Endodermal cell (in vitro differentiated cells): ENCODE results near the gene DLG2. TPM values are rescaled to one million over a fixed set of nuclear protein-coding genes. Genes with fewer than 3 reads are reported as not detected.

Experiments
- DNase-seq: peaks from one replicate; pipeline ENCODE4 v3.0.0-alpha.2; 2017
- H3K27ac ChIP-seq: 2 replicates; pipeline ENCODE4 v1.5.1; 2013; ENCODE audit warnings: mild to moderate bottlenecking, low read depth, low read length, moderate library complexity
- H3K27me3 ChIP-seq: 2 replicates; pipeline ENCODE4 v1.6.1; 2013; ENCODE audit warnings: mild to moderate bottlenecking, low read length, moderate library complexity; ENCODE audit not compliant: insufficient read depth, control insufficient read depth, poor library complexity, severe bottlenecking
- H3K36me3 ChIP-seq: 2 replicates; pipeline ENCODE4 v1.7.0; 2013; ENCODE audit warnings: mild to moderate bottlenecking, low read length, moderate library complexity; ENCODE audit not compliant: control insufficient read depth, insufficient read depth
- H3K4me1 ChIP-seq: one replicate; pipeline ENCODE4 v1.7.0; 2013; ENCODE audit warnings: low read length; ENCODE audit not compliant: control insufficient read depth, insufficient read depth
- H3K4me3 ChIP-seq: 2 replicates; pipeline ENCODE4 v1.5.1; 2013; ENCODE audit warnings: mild to moderate bottlenecking, low read length, moderate library complexity
- H3K9ac ChIP-seq: 2 replicates; pipeline ENCODE4 v1.6.1; 2013; ENCODE audit warnings: mild to moderate bottlenecking, low read length, moderate library complexity; ENCODE audit not compliant: poor library complexity, severe bottlenecking; ENCODE audit errors: extremely low read depth
- H3K9me3 ChIP-seq: 2 replicates; pipeline ENCODE4 v1.6.1; 2013; ENCODE audit warnings: mild to moderate bottlenecking, low read length, moderate library complexity; ENCODE audit not compliant: control insufficient read depth
- H3K27ac Mint-ChIP-seq: 2 replicates; pipeline ENCODE4 v1.8.0; 2020; ENCODE audit warnings: mixed read lengths
- H3K27me3 Mint-ChIP-seq: 2 replicates; pipeline ENCODE4 v1.8.0; 2021; ENCODE audit warnings: mild to moderate bottlenecking, mixed read lengths; ENCODE audit not compliant: insufficient read depth
- H3K36me3 Mint-ChIP-seq: 2 replicates; pipeline ENCODE4 v1.8.0; 2020; ENCODE audit warnings: low read depth, mixed read lengths
- H3K4me1 Mint-ChIP-seq: 2 replicates; pipeline ENCODE4 v1.8.0; 2020; ENCODE audit warnings: mixed read lengths
- H3K4me3 Mint-ChIP-seq: 2 replicates; pipeline ENCODE4 v1.8.0; 2020; ENCODE audit warnings: mild to moderate bottlenecking, moderate library complexity, mixed read lengths
- H3K9me3 Mint-ChIP-seq: 2 replicates; pipeline ENCODE4 v1.8.0; 2020; ENCODE audit warnings: mild to moderate bottlenecking, mixed read lengths
- CTCF ChIP-seq: fragments of 200-600 bp; sonication (generic); conservative IDR thresholded peaks from 2 replicates; pipeline ENCODE4 v1.5.0; 2021; ENCODE audit warnings: antibody characterized with exemption, mild to moderate bottlenecking
- WGBS, 2 experiments: methylation state at CpG; one replicate each; pipeline versions ENCODE4 v1.1.5 to v1.1.7; 2013; ENCODE audit warnings: missing lambda C conversion rate in 2 of 2, mixed read lengths in 1 of 2; ENCODE audit not compliant: insufficient coverage in 1 of 2, insufficient read length in 1 of 2; 5-methylcytosine and 5-hydroxymethylcytosine counted together
- total RNA-seq, 2 donors: library from RNA; stranded (reverse); fragmentation: NEBNext Ultra II Directional in 1 of 2; extraction: Animal tissue kit (Norgen Biotek cat#: 25700) in 1 of 2; gene quantifications; 2 replicates in 1 of 2; 3 replicates in 1 of 2; pipeline ENCODE4 v1.2.1, GENCODE V29; 2021

The DLG2 gene
- total RNA-seq, 2 donors from 2014 or later, result 9.6 to 10.6 TPM

- 77 to 93% methylated on average over 3 to 4 of the region's 4 CpGs for WGBS, 2 experiments
These were observed 1486.6 kb downstream of the DLG2 start for GRCh38 chr11:84140386-84141169.

GRCh38 chr11:84137960-84138359 lies 1489.2 kb downstream of the DLG2 start:
- no peaks in the 10 kb centered on the region for H3K9me3 Mint-ChIP-seq
- H3K36me3 ChIP-seq, result no peaks in the 10 kb centered on the region
- H3K27me3 ChIP-seq, result no peaks in the 10 kb centered on the region
- no peak overlapping the region for H3K27ac ChIP-seq
- H3K36me3 Mint-ChIP-seq, result no peaks in the 10 kb centered on the region
- no peaks in the 10 kb centered on the region for H3K27me3 Mint-ChIP-seq
- H3K9ac ChIP-seq, result no peak overlapping the region
- DNase-seq, result no peak
- H3K4me1 Mint-ChIP-seq, result peaks cover 30% of the 10 kb centered on the region
- no peaks in the 10 kb centered on the region for H3K4me1 ChIP-seq
- H3K4me3 ChIP-seq, result no peak overlapping the region
- no peaks in the 10 kb centered on the region for H3K9me3 ChIP-seq
- no peak overlapping the region for H3K27ac Mint-ChIP-seq
- no peak for TF ChIP-seq CTCF
- no peak overlapping the region for H3K4me3 Mint-ChIP-seq

More at GRCh38 chr11:84140386-84141169, 1486.6 kb downstream of the DLG2 start:
- no peaks in the 10 kb centered on the region for H3K36me3 Mint-ChIP-seq
- Histone ChIP-seq H3K4me3 (no peak overlapping the region), H3K9me3 (no peaks in the 10 kb centered on the region), H3K36me3 (no peaks in the 10 kb centered on the region), H3K27ac (no peak overlapping the region), H3K4me1 (peaks cover 8% of the 10 kb centered on the region), H3K27me3 (no peaks in the 10 kb centered on the region), H3K9ac (no peak overlapping the region)
- no peak overlapping the region for H3K27ac Mint-ChIP-seq
- peaks cover 49% of the 10 kb centered on the region for H3K4me1 Mint-ChIP-seq
- no peak overlapping the region for H3K4me3 Mint-ChIP-seq
- no peaks in the 10 kb centered on the region for H3K27me3 Mint-ChIP-seq
- DNase-seq, result no peak
- TF ChIP-seq CTCF, result no peak
- H3K9me3 Mint-ChIP-seq, result no peaks in the 10 kb centered on the region

GRCh38 chr11:84137505-84137904 lies 1489.6 kb downstream of the DLG2 start:
- Histone ChIP-seq H3K4me1 (no peaks in the 10 kb centered on the region), H3K27me3 (no peaks in the 10 kb centered on the region), H3K9ac (no peak overlapping the region), H3K27ac (no peak overlapping the region), H3K36me3 (no peaks in the 10 kb centered on the region), H3K4me3 (no peak overlapping the region), H3K9me3 (no peaks in the 10 kb centered on the region)
- Mint-ChIP-seq H3K27me3 (no peaks in the 10 kb centered on the region), H3K4me1 (peaks cover 25% of the 10 kb centered on the region), H3K36me3 (no peaks in the 10 kb centered on the region), H3K9me3 (no peaks in the 10 kb centered on the region), H3K27ac (no peak overlapping the region), H3K4me3 (no peak overlapping the region)
- TF ChIP-seq CTCF, result no peak
- no peak for DNase-seq
